ENCODE results near the gene RECQL5.

RECQL5 gene

GRCh38 chr17:75666959-75667790 lies at the start of gene RECQL5, which contains the start of gene SAP30BP:
Gene RECQL5, minus strand, starts transcription at chr17:75667154. Its CDS starts 597 bp downstream, at chr17:75666557.
Gene SAP30BP, plus strand, starts transcription at chr17:75667338. Its CDS starts 35 bp downstream, at chr17:75667373.
- TF ChIP-seq GATA2 (IDR thresholded peaks at IDR 0.05; ENCODE audit: low read depth, low read length) (no peak; the same call in 1 of the 2 replicates), GATA3 (IDR thresholded peaks at IDR 0.05; ENCODE audit: low read depth, low read length) (no peak)

DNA sequence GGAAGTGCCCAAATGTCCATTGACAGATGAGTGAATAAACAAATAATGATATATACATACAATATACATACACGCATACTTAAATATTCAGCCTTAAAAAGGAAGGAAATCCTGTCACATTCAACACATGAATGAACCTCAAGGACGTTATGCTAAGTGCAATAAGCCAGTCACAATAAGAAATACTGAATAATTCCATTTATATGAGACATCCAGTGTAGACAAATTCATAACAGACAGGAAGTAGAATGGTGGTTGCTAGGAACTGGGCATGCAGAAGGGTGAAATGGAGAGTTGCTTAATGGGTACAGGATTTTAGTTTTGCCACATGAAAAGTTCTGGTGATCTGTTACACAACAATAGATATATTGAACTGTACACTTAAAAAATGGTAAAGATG lies 45.5 kb upstream of the RECQL5 start:
- no peak for TF ChIP-seq GATA3 (IDR thresholded peaks at IDR 0.05; ENCODE audit: low read depth, low read length)
- TF ChIP-seq GATA2 (IDR thresholded peaks at IDR 0.05; ENCODE audit: low read depth, low read length), result no peak

DNA sequence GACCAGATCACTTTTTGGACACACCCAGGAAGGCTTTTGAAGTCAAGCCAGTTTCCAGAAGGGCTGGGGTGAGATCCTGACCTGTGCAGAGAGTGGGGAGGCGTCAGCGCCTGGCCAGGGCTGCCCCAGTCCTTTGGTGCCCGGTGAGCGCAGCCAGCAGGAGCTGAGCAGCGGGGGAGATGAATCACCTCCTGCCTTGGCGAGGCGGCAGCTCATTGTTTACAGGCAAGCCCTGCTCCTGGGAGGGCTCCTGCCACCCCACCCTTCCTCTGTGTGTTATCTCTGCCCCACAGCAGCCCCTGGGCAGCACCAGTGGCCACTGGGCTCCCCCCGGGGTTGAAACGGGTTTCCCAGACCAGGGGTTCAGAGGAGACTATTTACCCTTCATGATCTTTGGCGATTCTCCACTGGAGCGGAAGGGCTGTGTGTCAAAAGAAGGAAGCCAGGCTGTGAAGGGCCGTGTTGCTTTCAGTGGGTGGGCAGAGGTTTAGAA lies 40.2 kb upstream of the RECQL5 start:
- TF ChIP-seq GATA2 (IDR thresholded peaks at IDR 0.05; ENCODE audit: low read depth, low read length), result no peak
- no peak for TF ChIP-seq GATA3 (IDR thresholded peaks at IDR 0.05; ENCODE audit: low read depth, low read length)

GRCh38 chr17:75706042-75706728 lies 39.2 kb upstream of the RECQL5 start:
- TF ChIP-seq GATA2 (IDR thresholded peaks at IDR 0.05; ENCODE audit: low read depth, low read length), result no peak
- TF ChIP-seq GATA3 (IDR thresholded peaks at IDR 0.05; ENCODE audit: low read depth, low read length), result no peak

- no peak for TF ChIP-seq GATA2 (IDR thresholded peaks at IDR 0.05; ENCODE audit: low read depth, low read length)
- TF ChIP-seq GATA3 (IDR thresholded peaks at IDR 0.05; ENCODE audit: low read depth, low read length), result no peak
These were observed 38.3 kb upstream of the RECQL5 start for GRCh38 chr17:75704963-75705875.

- no peak for TF ChIP-seq GATA3 (IDR thresholded peaks at IDR 0.05; ENCODE audit: low read depth, low read length)
- no peak for TF ChIP-seq GATA2 (IDR thresholded peaks at IDR 0.05; ENCODE audit: low read depth, low read length)
These were observed 36.6 kb upstream of the RECQL5 start for GRCh38 chr17:75703591-75703990.

DNA sequence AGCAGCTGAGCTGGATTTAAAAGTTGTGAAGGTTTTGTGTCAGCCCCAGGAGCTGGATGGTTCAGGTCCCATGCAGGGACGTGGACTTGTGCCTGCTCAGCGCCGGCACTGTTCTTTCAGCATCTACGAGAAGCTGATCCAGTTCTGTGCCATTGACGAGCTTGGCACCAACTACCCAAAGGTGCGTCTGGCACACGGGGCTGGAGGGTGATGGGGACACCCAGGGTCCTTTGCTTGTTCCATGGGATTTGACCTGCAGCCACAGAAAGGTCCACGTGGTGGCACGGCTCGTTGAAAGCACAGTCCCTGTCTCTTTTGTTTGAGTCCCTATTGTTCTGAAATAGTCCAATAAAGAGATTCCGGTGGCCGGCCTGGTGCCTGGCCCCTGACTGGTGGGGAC lies 36.2 kb upstream of the RECQL5 start:
- TF ChIP-seq GATA3 (IDR thresholded peaks at IDR 0.05; ENCODE audit: low read depth, low read length) (no peak), GATA2 (IDR thresholded peaks at IDR 0.05; ENCODE audit: low read depth, low read length) (no peak)

DNA sequence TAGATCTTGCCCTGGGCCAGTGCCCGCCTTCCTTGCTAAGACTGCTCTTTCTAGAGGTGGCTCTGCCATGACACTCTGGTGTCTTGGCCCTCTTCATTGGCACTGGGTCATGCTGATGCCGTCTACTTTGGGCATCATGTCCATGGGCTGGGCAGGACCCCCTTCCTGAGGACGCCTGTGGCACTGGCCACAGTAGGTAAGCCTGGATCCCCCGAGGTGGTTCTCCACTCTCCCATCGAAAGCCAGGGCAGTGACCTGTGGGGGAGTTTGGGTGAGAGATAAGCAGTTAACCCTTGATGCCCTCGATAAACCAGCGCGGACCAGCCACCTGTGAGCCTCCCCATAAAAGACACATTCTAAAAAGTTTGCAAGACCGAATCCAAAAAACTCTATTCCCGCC lies 34.3 kb upstream of the RECQL5 start:
- TF ChIP-seq GATA3 (IDR thresholded peaks at IDR 0.05; ENCODE audit: low read depth, low read length), result no peak
- no peak for TF ChIP-seq GATA2 (IDR thresholded peaks at IDR 0.05; ENCODE audit: low read depth, low read length)

DNA sequence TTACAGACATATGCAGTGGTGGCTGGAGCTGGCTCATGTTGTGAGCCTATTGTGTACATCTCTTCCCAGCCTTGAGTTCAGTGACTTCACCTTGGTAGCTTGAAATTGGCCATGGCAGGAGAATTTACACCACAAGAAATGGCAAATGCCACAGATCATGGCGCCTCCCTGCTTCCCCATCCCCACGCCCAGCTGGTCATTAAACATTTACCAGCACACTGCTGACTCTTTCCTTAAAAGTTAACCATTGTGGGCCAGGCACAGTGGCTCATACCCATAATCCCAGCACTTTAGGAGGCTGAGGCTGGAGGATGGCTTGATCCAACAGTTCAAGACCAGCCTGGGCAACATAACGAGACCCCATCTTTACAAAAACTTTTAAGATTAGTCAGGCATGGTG lies 31.7 kb upstream of the RECQL5 start:
- TF ChIP-seq GATA3 (IDR thresholded peaks at IDR 0.05; ENCODE audit: low read depth, low read length) (no peak), GATA2 (IDR thresholded peaks at IDR 0.05; ENCODE audit: low read depth, low read length) (no peak)

DNA sequence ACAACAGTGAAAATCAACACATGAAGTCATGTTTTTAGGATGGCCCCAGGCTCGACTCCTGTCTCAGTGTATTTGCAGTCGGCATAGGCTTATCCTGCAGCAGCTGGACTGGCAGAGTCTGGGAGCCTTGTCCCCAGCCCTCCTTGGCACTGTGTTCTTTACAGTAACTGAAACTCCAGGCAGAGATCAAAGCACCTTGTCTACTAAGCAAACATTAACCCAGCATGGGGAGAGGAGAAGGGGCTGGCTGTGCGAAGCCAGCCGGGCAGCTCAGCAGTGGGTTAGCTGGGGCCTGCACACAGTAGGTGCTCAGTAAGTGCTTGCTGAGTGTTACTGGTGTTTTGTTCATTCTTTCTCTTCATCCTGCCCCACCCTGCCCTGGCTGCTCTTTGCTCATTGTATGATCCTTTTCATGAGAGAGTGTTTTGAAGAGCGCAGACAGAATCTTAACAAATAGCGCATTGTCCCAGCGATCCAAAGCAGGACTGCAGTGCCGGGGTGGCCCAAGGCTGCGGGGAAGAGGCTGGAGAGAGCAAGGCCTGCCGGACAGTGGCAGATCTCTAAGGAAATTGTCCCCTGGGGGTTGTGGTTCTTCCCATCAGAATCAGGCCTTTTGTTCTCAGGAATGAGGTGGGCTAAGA lies 30.8 kb upstream of the RECQL5 start:
- TF ChIP-seq GATA2 (IDR thresholded peaks at IDR 0.05; ENCODE audit: low read depth, low read length), result no peak
- no peak for TF ChIP-seq GATA3 (IDR thresholded peaks at IDR 0.05; ENCODE audit: low read depth, low read length)

DNA sequence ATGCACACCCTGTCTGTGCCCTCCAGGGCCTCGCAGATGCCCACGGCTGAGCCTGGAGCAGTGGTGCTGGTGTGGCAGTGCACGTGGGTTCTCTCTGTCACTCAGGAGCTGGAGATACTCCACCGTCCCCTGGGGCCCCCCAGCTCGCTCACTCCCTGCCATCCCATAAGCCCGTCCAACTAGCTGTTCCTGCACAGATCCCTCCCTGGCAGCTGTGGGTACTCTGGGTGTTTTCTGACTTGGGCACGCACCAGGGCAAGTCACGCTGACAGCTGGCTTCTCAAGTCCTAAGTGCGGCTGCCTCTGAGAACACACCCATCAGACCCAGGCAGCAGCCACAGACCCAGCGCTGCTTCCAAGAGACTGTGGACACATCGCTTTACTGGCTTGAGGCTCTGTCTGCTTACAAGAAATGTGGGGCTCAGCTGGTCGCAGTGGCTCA lies 28.9 kb upstream of the RECQL5 start:
- TF ChIP-seq GATA2 (IDR thresholded peaks at IDR 0.05; ENCODE audit: low read depth, low read length) (no peak), GATA3 (IDR thresholded peaks at IDR 0.05; ENCODE audit: low read depth, low read length) (no peak)

- TF ChIP-seq GATA2 (IDR thresholded peaks at IDR 0.05; ENCODE audit: low read depth, low read length) (no peak), GATA3 (IDR thresholded peaks at IDR 0.05; ENCODE audit: low read depth, low read length) (no peak)
These were observed 28.3 kb upstream of the RECQL5 start for GRCh38 chr17:75695141-75695829.

DNA sequence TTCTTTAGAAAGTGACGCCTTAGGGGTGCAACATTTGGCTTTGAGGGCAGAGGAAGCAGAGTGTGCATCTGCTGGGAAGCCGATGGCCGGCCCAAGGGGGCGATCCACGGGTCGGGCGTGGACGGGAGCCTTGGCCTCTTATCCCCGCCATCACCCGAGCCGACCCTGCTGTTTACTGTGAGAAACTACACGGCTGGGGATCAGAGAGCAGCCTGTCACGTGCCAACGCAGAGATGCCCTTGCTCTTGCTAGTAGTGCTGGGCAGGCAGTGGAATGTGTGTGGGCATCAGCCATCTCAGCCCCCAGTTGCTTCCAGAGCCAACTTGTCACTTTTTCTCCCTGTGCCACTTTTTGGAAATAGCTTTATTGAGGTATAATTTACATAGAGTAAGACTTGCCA lies 27.6 kb upstream of the RECQL5 start:
- TF ChIP-seq GATA3 (IDR thresholded peaks at IDR 0.05; ENCODE audit: low read depth, low read length), result no peak
- no peak for TF ChIP-seq GATA2 (IDR thresholded peaks at IDR 0.05; ENCODE audit: low read depth, low read length)
